HCT116 (cell line): ENCODE measurements around the gene DAZAP1. TPM values are rescaled to one million over a fixed set of nuclear protein-coding genes. Genes with fewer than 3 reads are reported as not detected.

ENCODE experiments used
- ATAC-seq: fragments of 200-7000 bp; cut with Tn5 transposase; 2 replicates; pipeline ENCODE4 v1.9.1; 2020; ENCODE audit warnings: mild to moderate bottlenecking, moderate library complexity
- BruUV-seq: library from RNA; stranded (reverse); fragments of 400-500 nt; replicated peaks from 2 replicates; lab custom pipeline; 2021; lab: Mats Ljungman, UMichigan
- CTCF ChIA-PET: fragments of 300-600 bp; sonication (Branson Sonifier 250); formaldehyde crosslinking; loops from one replicate; lab custom pipeline; 2021; ENCODE audit warnings: antibody characterized with exemption; lab: Charles Lee
- POLR2A ChIA-PET: fragments of 300-600, 350-600 bp; sonication (Branson Sonifier 250); formaldehyde crosslinking; loops from one replicate; lab custom pipeline; 2021; ENCODE audit warnings: antibody characterized with exemption; lab: Charles Lee
- RAD21 ChIA-PET, 2 experiments: fragments of 300-600 bp; sonication (Branson Sonifier 250); formaldehyde crosslinking; loops; one replicate each; lab custom pipeline; 2023; ENCODE audit warnings: low total read pairs in 2 of 2; ENCODE audit not compliant: uncharacterized antibody in 2 of 2, unreplicated experiment in 2 of 2, low non-redundant PET in 1 of 2; lab: Charles Lee
- DNase-seq: peaks from one replicate; pipeline ENCODE4 v3.0.0-alpha.2; 2010; ENCODE audit warnings: low read depth, low spot score
- H2AFZ ChIP-seq: fragments of 200-600 bp; shearing (Covaris generic), sonication (generic); 2 replicates; pipeline ENCODE4 v1.6.1; 2017; ENCODE audit warnings: low read depth, mixed run types, mixed read lengths, antibody characterized with exemption, low read length; ENCODE audit not compliant: poor library complexity, severe bottlenecking
- H3K27ac ChIP-seq: 2 replicates; pipeline ENCODE4 v1.5.1; 2012; ENCODE audit warnings: low read depth, low read length
- H3K27me3 ChIP-seq: fragments of 200-600 bp; sonication (generic); 2 replicates; pipeline ENCODE4 v1.6.1; 2016; ENCODE audit warnings: mixed run types, low read length, mixed read lengths; ENCODE audit not compliant: insufficient read depth
- H3K36me3 ChIP-seq, 2 experiments: fragments of 200-500 bp in 1 of 2; fragments of 200-600 bp in 1 of 2; sonication (Bioruptor generic) in 1 of 2; sonication (generic) in 1 of 2; 2 replicates each; pipeline versions ENCODE4 v1.5.1 to v1.6.1; 2014 to 2016; ENCODE audit warnings: low read length in 2 of 2, inconsistent platforms in 1 of 2, mixed read lengths in 1 of 2, mixed run types in 1 of 2; ENCODE audit not compliant: insufficient read depth in 2 of 2, control insufficient read depth in 1 of 2
- H3K4me1 ChIP-seq, 2 experiments: fragments of 200-600 bp in 1 of 2; sonication (generic) in 1 of 2; 2 replicates each; pipeline versions ENCODE4 v1.5.1 to v1.6.1; 2012 to 2017; ENCODE audit warnings: low read length in 2 of 2, inconsistent platforms in 1 of 2, mild to moderate bottlenecking in 1 of 2, mixed read lengths in 1 of 2, mixed run types in 1 of 2, moderate library complexity in 1 of 2; ENCODE audit not compliant: insufficient read depth in 2 of 2, control insufficient read depth in 1 of 2
- H3K4me2 ChIP-seq: fragments of 200-600 bp; sonication (generic); 2 replicates; pipeline ENCODE4 v1.6.1; 2017; ENCODE audit warnings: mixed run types, low read length, mixed read lengths
- H3K4me3 ChIP-seq, 2 experiments: fragments of 200-600 bp in 1 of 2; sonication (generic) in 1 of 2; replicated peaks in 1 of 2; 2 replicates each; pipeline ENCODE4 v1.5.1; 2011 to 2016; ENCODE audit warnings: low read length in 2 of 2, control low read depth in 1 of 2, low read depth in 1 of 2, mild to moderate bottlenecking in 1 of 2, mixed read lengths in 1 of 2, mixed run types in 1 of 2
- H3K79me2 ChIP-seq: fragments of 200-600 bp; sonication (generic); 2 replicates; pipeline ENCODE4 v1.6.1; 2017; ENCODE audit warnings: mild to moderate bottlenecking, mixed run types, low read length, moderate library complexity, mixed read lengths; ENCODE audit not compliant: insufficient read depth
- H3K9ac ChIP-seq: fragments of 200-600 bp; sonication (generic); 2 replicates; pipeline ENCODE4 v1.6.1; 2016; ENCODE audit warnings: low read length, mixed read lengths
- H3K9me2 ChIP-seq: fragments of 200-600 bp; sonication (generic), shearing (Covaris generic); 2 replicates; pipeline ENCODE4 v1.6.1; 2017; ENCODE audit warnings: mixed run types, mild to moderate bottlenecking, moderate library complexity; ENCODE audit not compliant: insufficient read depth
- H3K9me3 ChIP-seq, 2 experiments: fragments of 200-500 bp in 1 of 2; fragments of 200-600 bp in 1 of 2; sonication (Bioruptor generic) in 1 of 2; sonication (generic) in 1 of 2; 2 replicates each; pipeline ENCODE4 v1.6.1; 2014 to 2017; ENCODE audit warnings: low read length in 2 of 2, mixed read lengths in 2 of 2, inconsistent platforms in 1 of 2, low read depth in 1 of 2, mild to moderate bottlenecking in 1 of 2, mixed run types in 1 of 2, moderate library complexity in 1 of 2; ENCODE audit not compliant: control insufficient read depth in 1 of 2, insufficient read depth in 1 of 2
- H4K20me1 ChIP-seq: fragments of 200-600 bp; sonication (generic), shearing (Covaris generic); 2 replicates; pipeline ENCODE4 v1.6.1; 2017; ENCODE audit warnings: mixed run types, mild to moderate bottlenecking, moderate library complexity; ENCODE audit not compliant: insufficient read depth
- CBX3 ChIP-seq: IDR thresholded peaks from 2 replicates; pipeline ENCODE4 v1.6.1; 2012; ENCODE audit warnings: low read depth
- EGR1 ChIP-seq: IDR thresholded peaks from 2 replicates; pipeline ENCODE4 v1.6.1; 2012; ENCODE audit warnings: low read depth
- EZH2 ChIP-seq: fragments of 200-600 bp; sonication (generic); IDR thresholded peaks from 2 replicates; pipeline ENCODE4 v1.6.1; 2017; ENCODE audit warnings: antibody characterized with exemption, mixed run types
- EZH2phosphoT487 ChIP-seq: fragments of 200-600 bp; IDR thresholded peaks from 2 replicates; pipeline ENCODE4 v1.6.1; 2018; ENCODE audit warnings: antibody characterized with exemption, borderline replicate concordance
- FOSL1 ChIP-seq: IDR thresholded peaks from 2 replicates; pipeline ENCODE4 v1.6.1; 2012; ENCODE audit warnings: low read depth
- JUND ChIP-seq: IDR thresholded peaks from 2 replicates; pipeline ENCODE4 v1.6.1; 2012
- POLR2A ChIP-seq: IDR thresholded peaks from 2 replicates; pipeline ENCODE4 v1.7.0; 2011; ENCODE audit warnings: borderline replicate concordance; ENCODE audit not compliant: insufficient read depth, insufficient read length; ENCODE audit errors: extremely low read depth
- POLR2AphosphoS5 ChIP-seq: IDR thresholded peaks from 2 replicates; pipeline ENCODE4 v1.6.1; 2011; ENCODE audit warnings: mild to moderate bottlenecking, low read depth, low read length, moderate library complexity
- SP1 ChIP-seq: IDR thresholded peaks from 2 replicates; pipeline ENCODE4 v1.6.1; 2012; ENCODE audit warnings: low read depth
- TCF7L2 ChIP-seq: IDR thresholded peaks from 2 replicates; pipeline ENCODE4 v1.7.0; 2011; ENCODE audit warnings: borderline replicate concordance, inconsistent platforms; ENCODE audit not compliant: insufficient read depth, insufficient read length; ENCODE audit errors: extremely low read depth
- YY1 ChIP-seq: IDR thresholded peaks from 2 replicates; pipeline ENCODE4 v1.6.1; 2011; ENCODE audit warnings: low read length, low read depth, moderate library complexity, mild to moderate bottlenecking; ENCODE audit not compliant: insufficient replicate concordance; ENCODE audit errors: extremely low read depth
- intact Hi-C: fragments of 100-400 bp; cut with micrococcal nuclease; formaldehyde crosslinking; loops from 2 replicates; pipeline ENCODE4 v1.10.0; 2022
- total RNA-seq: library from RNA; stranded (reverse); gene quantifications from one replicate; pipeline ENCODE4 v1.2.1, GENCODE V29; 2021; ENCODE audit not compliant: unreplicated experiment
- TF ChIP-seq, protein P1 (sequence below): IDR thresholded peaks from 2 replicates; pipeline ENCODE4 v1.6.1; 2011; ENCODE audit warnings: mild to moderate bottlenecking, low read length, moderate library complexity; ENCODE audit not compliant: insufficient replicate concordance; ENCODE audit errors: extremely low read depth
- TF ChIP-seq, protein P2 (sequence below): IDR thresholded peaks from 2 replicates; pipeline ENCODE4 v1.6.1; 2012; ENCODE audit warnings: low read depth
- TF ChIP-seq, protein P3 (sequence below): IDR thresholded peaks from 2 replicates; pipeline ENCODE4 v1.6.1; 2012

The DAZAP1 gene
- total RNA-seq, 1 experiment from 2014 or later, result 191 TPM

DNA sequence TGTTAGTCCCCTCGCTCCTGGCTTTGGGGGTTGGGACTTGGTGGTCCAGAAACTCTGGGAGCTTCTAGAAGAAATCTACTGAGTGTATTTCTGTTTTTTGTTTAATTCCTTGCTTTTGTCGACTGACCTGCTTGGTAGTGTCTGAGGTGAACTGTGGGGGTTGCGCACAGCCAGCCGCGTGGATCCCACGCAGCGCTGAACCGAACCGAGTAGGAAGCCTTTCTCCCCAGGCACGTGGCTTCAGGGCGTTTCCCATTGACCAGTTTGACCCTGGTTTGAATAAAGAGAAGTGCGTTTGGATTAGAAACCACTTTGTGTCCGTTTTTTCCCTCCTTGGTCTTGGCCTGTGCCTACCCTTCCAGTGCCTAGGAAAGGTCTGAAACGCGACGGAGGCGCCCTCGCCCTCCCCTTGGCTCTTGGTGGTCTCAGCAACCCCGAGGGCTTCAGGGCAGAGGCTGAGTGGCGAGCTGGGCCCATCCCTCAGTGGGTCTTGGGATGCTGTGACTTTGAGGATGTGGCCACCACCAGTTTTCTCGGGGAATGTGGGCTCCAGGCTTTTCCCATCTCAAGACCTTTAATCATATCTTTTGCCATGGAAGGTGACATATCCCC lies 28.1 kb downstream of the DAZAP1 start:
- ChIA-PET CTCF (no interaction called here), RAD21 (no interaction called here), POLR2A (no interaction called here)
- H3K4me3 ChIP-seq, result no peak overlapping the region
- no peak overlapping the region for H3K4me2 ChIP-seq
- no peak for DNase-seq
- peaks cover 3% of the 10 kb centered on the region; the same call in 1 of the 2 replicates for H4K20me1 ChIP-seq
- H3K9ac ChIP-seq, result no peak overlapping the region
- no TSS peak for BruUV-seq
- H3K36me3 ChIP-seq, result peaks cover 22 to 44% of the 10 kb centered on the region in 2 experiments
- H3K9me2 ChIP-seq, result no peaks in the 10 kb centered on the region
- intact Hi-C loops, result no loop called here
- no peak for ATAC-seq
- H3K27ac ChIP-seq, result no peak overlapping the region
- no peaks in the 10 kb centered on the region for H3K9me3 ChIP-seq
- H2AFZ ChIP-seq, result no peak overlapping the region
- peaks cover 14 to 32% of the 10 kb centered on the region in 2 experiments; a peak in 3 of 4 replicates for H3K4me1 ChIP-seq
- H3K27me3 ChIP-seq, result no peaks in the 10 kb centered on the region
- TF ChIP-seq FOSL1, result no peak
- TF ChIP-seq JUND, result no peak
- no peak for TF ChIP-seq POLR2AphosphoS5
- TF ChIP-seq, protein P1, sequence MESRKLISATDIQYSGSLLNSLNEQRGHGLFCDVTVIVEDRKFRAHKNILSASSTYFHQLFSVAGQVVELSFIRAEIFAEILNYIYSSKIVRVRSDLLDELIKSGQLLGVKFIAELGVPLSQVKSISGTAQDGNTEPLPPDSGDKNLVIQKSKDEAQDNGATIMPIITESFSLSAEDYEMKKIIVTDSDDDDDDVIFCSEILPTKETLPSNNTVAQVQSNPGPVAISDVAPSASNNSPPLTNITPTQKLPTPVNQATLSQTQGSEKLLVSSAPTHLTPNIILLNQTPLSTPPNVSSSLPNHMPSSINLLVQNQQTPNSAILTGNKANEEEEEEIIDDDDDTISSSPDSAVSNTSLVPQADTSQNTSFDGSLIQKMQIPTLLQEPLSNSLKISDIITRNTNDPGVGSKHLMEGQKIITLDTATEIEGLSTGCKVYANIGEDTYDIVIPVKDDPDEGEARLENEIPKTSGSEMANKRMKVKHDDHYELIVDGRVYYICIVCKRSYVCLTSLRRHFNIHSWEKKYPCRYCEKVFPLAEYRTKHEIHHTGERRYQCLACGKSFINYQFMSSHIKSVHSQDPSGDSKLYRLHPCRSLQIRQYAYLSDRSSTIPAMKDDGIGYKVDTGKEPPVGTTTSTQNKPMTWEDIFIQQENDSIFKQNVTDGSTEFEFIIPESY, result no peak
- TF ChIP-seq, protein P2, sequence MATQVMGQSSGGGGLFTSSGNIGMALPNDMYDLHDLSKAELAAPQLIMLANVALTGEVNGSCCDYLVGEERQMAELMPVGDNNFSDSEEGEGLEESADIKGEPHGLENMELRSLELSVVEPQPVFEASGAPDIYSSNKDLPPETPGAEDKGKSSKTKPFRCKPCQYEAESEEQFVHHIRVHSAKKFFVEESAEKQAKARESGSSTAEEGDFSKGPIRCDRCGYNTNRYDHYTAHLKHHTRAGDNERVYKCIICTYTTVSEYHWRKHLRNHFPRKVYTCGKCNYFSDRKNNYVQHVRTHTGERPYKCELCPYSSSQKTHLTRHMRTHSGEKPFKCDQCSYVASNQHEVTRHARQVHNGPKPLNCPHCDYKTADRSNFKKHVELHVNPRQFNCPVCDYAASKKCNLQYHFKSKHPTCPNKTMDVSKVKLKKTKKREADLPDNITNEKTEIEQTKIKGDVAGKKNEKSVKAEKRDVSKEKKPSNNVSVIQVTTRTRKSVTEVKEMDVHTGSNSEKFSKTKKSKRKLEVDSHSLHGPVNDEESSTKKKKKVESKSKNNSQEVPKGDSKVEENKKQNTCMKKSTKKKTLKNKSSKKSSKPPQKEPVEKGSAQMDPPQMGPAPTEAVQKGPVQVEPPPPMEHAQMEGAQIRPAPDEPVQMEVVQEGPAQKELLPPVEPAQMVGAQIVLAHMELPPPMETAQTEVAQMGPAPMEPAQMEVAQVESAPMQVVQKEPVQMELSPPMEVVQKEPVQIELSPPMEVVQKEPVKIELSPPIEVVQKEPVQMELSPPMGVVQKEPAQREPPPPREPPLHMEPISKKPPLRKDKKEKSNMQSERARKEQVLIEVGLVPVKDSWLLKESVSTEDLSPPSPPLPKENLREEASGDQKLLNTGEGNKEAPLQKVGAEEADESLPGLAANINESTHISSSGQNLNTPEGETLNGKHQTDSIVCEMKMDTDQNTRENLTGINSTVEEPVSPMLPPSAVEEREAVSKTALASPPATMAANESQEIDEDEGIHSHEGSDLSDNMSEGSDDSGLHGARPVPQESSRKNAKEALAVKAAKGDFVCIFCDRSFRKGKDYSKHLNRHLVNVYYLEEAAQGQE, result no peak
- TF ChIP-seq EZH2, result no peak
- no peak for TF ChIP-seq EZH2phosphoT487
- no peak for TF ChIP-seq TCF7L2
- no peak for TF ChIP-seq CBX3
- TF ChIP-seq, protein P3, sequence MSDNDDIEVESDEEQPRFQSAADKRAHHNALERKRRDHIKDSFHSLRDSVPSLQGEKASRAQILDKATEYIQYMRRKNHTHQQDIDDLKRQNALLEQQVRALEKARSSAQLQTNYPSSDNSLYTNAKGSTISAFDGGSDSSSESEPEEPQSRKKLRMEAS, result no peak
- TF ChIP-seq EGR1, result no peak
- no peak for TF ChIP-seq YY1
- TF ChIP-seq POLR2A, result no peak
- no peak for TF ChIP-seq SP1
- H3K79me2 ChIP-seq, result peaks cover 37% of the 10 kb centered on the region
